GM10266 (cell line): ENCODE results near the gene CA6.
"Not testable (repeated sequence)": the region's sequence is repeated elsewhere in the genome, so short reads cannot be mapped to it uniquely, and the experiment has no call there.

Experiments used
- DNase-seq: peaks from one replicate; pipeline ENCODE4 v3.0.0; 2012; ENCODE audit errors: extremely low spot score
- TF ChIP-seq, protein P1 (sequence below): IDR thresholded peaks from 2 replicates; pipeline ENCODE4 v1.5.1; 2012; ENCODE audit warnings: mild to moderate bottlenecking, low read depth; ENCODE audit not compliant: control insufficient read depth, insufficient read depth; ENCODE audit errors: missing control alignments

The CA6 gene

DNA sequence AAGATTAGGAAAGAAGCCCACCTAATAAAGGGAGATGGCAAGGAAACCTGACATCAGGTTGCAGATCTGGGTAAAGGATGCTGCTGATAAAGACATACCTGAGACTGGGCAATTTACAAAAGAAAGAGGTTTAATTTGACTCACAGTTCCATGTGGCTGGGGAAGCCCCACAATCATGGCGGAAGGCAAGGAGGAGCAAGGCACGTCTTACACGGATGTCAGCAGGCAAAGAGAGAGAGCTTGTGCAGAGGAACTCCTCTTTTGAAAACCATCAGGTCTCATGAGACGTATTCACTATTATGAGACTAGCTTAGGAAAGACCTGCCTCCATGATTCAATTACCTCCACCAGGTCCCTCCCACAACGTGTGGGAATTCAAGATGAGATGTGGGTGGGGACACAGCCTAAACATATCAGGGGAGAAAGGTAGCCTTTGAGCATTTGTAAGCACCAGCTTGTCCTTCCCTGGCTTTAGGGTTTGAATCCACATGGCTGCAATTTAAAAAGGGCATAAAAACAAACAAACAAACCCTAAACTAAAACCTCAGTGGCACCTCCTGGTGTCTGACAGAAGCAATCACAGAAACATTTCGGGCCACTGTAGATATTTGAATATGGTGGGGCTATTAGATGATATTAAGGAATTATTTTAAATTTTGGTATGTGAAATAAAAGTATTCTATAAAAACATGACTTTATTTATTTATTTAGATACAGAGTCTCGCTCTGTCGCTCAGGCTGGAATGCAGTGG, 47.4 kb downstream of the CA6 start:
- TF ChIP-seq, protein P1, sequence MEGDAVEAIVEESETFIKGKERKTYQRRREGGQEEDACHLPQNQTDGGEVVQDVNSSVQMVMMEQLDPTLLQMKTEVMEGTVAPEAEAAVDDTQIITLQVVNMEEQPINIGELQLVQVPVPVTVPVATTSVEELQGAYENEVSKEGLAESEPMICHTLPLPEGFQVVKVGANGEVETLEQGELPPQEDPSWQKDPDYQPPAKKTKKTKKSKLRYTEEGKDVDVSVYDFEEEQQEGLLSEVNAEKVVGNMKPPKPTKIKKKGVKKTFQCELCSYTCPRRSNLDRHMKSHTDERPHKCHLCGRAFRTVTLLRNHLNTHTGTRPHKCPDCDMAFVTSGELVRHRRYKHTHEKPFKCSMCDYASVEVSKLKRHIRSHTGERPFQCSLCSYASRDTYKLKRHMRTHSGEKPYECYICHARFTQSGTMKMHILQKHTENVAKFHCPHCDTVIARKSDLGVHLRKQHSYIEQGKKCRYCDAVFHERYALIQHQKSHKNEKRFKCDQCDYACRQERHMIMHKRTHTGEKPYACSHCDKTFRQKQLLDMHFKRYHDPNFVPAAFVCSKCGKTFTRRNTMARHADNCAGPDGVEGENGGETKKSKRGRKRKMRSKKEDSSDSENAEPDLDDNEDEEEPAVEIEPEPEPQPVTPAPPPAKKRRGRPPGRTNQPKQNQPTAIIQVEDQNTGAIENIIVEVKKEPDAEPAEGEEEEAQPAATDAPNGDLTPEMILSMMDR = no peak
- no peak for DNase-seq

DNA sequence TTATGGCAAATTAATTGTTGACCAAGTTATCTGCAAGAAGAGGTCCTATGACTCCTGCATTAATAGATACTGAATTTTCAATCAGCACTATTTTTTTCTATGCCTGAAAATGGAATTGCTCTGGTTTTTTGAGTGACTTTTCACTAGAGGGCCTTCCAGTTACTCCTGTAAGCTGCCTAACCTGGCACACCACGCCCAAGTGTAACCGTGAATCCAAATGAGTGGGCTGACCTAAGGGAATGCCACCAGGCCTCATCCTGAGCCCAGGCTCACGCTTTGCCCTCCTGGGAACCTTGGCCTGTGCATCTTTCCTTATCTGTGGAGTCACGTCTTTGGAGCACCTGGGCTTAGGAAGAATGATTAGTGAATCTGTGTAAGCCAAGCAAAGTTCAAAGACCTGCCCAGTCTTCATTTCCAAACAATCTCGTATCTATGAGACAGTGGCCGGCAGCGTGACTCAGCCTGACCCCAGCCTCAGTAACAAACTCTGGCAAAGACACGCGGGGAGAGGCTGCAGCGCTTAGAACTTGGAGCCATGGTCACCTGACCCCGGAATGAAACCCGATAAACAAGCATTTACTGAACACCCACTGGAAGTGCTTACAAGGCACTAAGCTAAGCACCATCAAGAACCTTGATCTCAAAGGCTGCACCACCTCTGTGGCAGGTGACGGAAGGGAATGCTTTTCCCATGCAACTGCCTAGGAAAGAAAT, 48.5 kb downstream of the CA6 start:
- not testable (repeated sequence) for DNase-seq

DNA sequence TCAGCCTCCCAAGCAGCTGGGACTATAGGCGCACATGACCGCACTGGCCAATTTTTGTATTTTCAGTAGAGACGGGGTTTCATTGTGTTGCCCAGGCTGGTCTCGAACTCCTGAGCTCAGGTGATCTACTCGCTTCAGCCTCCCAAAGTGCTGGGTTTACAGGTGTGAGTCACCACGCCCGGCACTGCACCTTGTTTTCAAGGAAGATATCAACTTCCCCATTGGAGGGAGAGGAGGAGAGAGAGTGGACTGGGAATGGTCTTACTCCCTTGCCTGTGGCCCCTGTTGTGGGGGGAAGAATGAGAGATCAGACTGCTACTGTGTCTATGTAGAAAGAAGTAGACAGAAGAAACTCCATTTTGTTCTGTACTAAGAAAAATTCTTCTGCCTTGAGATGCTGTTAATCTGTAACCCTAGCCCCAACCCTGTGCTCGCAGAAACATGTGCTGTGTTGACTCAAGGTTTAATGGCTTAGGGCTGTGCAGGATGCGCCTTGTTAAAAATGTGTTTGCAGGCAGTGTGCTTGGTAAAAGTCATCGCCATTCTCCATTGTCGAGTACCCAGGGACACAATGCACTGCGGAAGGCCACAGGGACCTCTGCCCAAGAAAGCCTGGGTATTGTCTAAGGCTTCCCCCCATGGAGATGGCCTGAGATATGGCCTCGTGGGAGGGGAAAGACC, 56.0 kb downstream of the CA6 start:
- DNase-seq = not testable (repeated sequence)

DNA sequence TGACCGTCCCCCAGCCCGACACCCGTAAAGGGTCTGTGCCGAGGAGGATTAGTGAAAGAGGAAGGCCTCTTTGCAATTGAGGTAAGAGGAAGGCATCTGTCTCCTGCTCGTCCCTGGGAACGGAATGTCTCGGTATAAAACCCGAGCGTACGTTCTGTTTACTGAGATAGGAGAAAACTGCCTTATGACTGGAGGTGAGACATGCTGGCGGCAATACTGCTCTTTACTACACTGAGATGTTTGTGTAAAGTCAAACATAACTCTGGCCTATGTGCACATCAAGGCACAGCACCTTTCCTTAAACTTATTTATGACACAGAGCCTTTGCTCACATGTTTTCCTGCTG, 56.5 kb downstream of the CA6 start:
- DNase-seq = not testable (repeated sequence)

DNA sequence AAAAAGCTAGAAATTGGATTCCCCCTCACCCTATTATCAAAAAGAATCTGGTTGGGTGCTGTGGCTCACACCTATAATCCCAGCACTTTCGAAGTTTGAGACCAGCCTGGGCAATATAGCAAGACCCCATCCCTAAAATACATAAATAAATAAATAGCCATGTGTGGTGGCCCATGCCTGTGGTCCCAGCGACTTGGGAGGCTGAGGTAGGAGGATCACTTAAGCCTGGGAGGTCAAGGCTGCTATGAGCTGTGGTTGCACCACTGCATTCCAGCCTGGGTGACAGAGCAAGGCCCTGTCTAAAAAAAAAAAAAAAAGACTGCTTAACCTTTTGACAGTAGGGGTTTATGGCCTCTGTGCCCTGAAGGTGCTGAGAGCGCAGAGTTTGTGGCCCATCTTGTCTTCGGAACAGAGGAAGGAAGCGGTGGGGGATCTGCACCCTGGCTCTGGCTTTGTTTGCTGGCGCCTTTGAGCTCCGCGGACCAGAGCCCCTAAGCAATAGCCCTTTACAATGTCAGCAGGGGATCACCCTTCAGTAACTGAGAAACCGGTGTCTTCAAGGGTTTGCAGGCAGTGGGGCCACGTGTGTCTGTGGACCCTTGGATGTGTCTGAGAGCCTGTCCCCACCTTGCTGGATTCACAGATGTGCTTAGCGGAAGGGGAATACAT, 58.5 kb downstream of the CA6 start:
- TF ChIP-seq, protein P1 = no peak

DNA sequence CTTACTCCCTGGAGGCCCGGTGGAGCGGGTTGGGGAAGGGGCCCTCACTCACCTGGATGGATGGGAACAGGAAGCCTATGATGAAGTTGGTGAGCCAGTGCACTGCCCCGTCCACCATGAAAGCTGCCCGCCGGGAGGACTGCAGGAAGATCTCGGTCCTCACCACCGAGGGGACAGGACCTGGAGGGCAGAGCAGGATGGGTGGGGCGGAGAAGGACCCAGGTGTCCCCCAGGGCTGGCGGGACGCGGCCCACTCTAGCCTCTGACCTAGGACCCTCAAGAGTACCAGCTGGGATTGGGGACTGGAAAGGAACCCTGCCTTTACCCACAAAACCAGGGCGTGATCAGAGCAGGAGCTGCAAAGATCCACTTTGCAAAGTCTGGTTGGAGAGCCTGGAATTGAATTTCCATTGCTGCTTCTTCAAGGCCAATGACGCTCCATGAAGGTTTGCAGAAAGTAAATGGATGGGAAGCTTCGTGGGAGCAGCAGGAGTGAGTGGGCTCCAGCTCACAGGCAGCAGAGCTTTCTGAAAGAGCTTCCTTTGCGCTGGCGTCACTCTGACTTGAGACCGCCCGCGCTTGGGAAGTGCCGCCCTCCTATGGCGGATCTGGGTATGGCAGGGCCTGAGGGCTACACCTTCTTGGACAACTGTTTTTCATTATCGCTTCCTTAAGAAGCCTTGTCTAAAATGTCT, 59.2 kb downstream of the CA6 start:
- peak; percentile 87 for DNase-seq
- TF ChIP-seq, protein P1 = peak; percentile 96

More for the DNA sequence above, 58.5 kb downstream of the CA6 start:
- no peak for DNase-seq

DNA sequence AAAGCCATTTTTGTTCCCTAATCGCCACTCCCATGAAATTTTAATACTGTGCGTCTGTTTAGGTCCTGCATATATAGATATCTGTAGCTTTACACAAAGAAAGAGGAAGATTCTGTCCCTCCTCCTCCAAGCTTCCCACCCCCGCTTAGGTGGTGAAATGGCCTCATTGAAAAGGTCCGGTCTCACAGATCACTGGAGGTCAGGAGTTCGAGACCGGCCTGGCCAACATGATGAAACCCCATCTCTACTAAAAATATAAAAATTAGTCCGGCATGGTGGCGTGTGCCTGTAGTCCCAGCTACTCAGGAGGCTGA, 59.7 kb downstream of the CA6 start:
- no peak for DNase-seq
- TF ChIP-seq, protein P1 = no peak

DNA sequence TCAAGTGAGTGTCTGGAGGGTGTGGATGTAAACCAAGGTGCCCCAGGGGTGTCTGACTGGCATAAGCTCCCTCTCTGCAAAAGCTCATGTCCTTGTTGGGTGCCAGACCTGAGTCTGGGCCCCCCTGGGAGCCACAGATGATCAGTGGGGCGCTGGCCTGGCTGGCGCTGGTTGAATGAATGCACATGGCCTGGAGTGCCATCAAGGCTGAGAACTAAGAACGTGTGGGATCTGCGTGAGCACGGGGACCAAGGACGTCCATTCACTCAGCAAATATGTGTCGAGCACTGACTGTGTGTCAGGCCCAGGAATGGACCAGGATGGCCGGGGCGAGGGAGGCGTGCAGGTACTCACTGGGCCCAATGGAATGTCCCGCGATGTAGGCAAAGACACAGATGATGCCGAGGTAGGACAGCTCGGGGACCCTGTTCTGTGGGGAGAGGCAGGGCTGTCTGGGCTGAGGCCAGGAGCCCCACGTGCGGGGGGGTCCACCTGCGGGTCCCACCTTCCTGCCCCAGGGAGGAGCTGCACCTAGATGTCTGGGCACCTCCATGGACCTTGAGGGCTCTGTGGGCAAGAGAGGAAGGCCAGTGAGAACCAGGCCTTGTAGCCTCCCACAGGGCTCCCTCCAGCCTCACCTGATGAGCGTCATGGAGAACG, 61.4 kb downstream of the CA6 start:
- no peak for DNase-seq
- TF ChIP-seq, protein P1 = no peak
